KMS-11 (cell line): Measurements from ENCODE around the gene CPM.

Source experiments
- H2AFZ ChIP-seq: fragments of 200-600 bp; sonication (generic); 2 replicates; pipeline ENCODE4 v1.6.1; 2016; ENCODE audit warnings: antibody characterized with exemption, mixed run types, low read depth
- H3K27ac ChIP-seq: fragments of 200-600 bp; sonication (generic); 2 replicates; pipeline ENCODE4 v1.6.1; 2016; ENCODE audit warnings: mild to moderate bottlenecking, mixed run types
- H3K27me3 ChIP-seq: fragments of 200-600 bp; sonication (generic); 2 replicates; pipeline ENCODE4 v1.6.1; 2017; ENCODE audit warnings: mild to moderate bottlenecking, low read depth, mixed run types, moderate library complexity; ENCODE audit not compliant: insufficient read depth
- H3K36me3 ChIP-seq: fragments of 200-600 bp; sonication (generic); 2 replicates; pipeline ENCODE4 v1.6.1; 2017; ENCODE audit warnings: mild to moderate bottlenecking, mixed run types; ENCODE audit not compliant: insufficient read depth
- H3K4me1 ChIP-seq: fragments of 200-600 bp; sonication (generic); 2 replicates; pipeline ENCODE4 v1.6.1; 2016; ENCODE audit warnings: mild to moderate bottlenecking, low read depth, mixed run types; ENCODE audit not compliant: poor library complexity, severe bottlenecking
- H3K4me2 ChIP-seq: fragments of 200-600 bp; sonication (generic); 2 replicates; pipeline ENCODE4 v1.7.0; 2016; ENCODE audit warnings: mild to moderate bottlenecking, mixed run types
- H3K4me3 ChIP-seq: fragments of 200-600 bp; sonication (generic); IDR thresholded peaks from 2 replicates; pipeline ENCODE4 v1.6.1; 2017; ENCODE audit warnings: low read depth, low read length, mixed read lengths; ENCODE audit not compliant: insufficient read depth
- H3K79me2 ChIP-seq: fragments of 200-600 bp; sonication (generic); 2 replicates; pipeline ENCODE4 v1.6.1; 2016; ENCODE audit warnings: low read depth, mixed run types; ENCODE audit not compliant: insufficient read depth
- H3K9ac ChIP-seq: fragments of 200-600 bp; sonication (generic); 2 replicates; pipeline ENCODE4 v1.6.1; 2016; ENCODE audit warnings: mild to moderate bottlenecking, mixed run types
- H4K20me1 ChIP-seq: fragments of 200-600 bp; sonication (generic); 2 replicates; pipeline ENCODE4 v1.6.1; 2016; ENCODE audit warnings: mild to moderate bottlenecking, mixed run types; ENCODE audit not compliant: insufficient read depth
- TF ChIP-seq, protein P1 (sequence below): fragments of 200-600 bp; sonication (generic); conservative IDR thresholded peaks from 2 replicates; pipeline ENCODE4 v1.6.1; 2017; ENCODE audit warnings: low read depth, mild to moderate bottlenecking, antibody characterized with exemption, low read length, moderate library complexity, mixed read lengths

Gene CPM

DNA sequence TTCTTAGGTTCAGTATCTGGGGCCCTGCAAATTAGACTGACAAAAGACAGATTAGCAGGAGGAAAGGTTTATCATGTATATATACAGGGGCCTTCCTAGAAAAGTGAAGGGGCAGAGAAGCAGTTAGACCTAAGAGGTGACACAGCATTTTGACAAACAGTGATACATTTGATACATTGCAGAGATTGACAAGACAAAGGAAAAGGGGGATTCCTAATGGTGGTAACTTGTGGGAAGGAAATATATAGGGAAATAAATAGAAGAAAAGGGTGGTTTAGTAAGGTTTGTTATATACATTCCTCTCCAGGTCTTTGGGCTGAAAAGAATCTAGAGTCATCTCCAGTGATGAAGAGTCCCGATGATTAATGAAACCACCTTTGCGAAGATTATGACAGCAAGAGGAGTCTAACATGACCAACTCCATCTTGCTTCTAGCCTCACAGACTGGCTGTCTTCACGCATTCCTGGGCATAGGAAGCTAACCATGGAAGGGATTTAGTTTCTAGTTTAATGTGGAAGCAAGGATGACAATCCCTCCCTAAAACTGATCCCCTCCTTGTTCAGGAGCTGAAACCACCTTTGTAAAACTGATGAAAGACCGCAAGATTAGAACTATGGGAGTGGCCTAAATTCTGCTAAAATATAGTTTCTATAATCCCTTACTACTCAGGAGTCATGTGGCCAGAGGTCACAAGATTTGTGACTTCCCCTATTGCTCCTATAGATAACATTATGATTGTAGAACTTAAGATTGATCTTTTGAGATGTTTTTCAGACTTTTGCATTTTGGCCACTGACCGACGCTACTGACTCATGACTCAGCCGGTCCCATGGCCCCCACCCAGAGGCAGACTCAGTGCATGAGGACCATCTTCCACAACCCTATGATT, 31.1 kb upstream of the CPM start:
- H3K27ac ChIP-seq: no peak overlapping the region
- H2AFZ ChIP-seq: no peak overlapping the region
- H3K36me3 ChIP-seq: no peaks in the 10 kb centered on the region
- TF ChIP-seq, protein P1, sequence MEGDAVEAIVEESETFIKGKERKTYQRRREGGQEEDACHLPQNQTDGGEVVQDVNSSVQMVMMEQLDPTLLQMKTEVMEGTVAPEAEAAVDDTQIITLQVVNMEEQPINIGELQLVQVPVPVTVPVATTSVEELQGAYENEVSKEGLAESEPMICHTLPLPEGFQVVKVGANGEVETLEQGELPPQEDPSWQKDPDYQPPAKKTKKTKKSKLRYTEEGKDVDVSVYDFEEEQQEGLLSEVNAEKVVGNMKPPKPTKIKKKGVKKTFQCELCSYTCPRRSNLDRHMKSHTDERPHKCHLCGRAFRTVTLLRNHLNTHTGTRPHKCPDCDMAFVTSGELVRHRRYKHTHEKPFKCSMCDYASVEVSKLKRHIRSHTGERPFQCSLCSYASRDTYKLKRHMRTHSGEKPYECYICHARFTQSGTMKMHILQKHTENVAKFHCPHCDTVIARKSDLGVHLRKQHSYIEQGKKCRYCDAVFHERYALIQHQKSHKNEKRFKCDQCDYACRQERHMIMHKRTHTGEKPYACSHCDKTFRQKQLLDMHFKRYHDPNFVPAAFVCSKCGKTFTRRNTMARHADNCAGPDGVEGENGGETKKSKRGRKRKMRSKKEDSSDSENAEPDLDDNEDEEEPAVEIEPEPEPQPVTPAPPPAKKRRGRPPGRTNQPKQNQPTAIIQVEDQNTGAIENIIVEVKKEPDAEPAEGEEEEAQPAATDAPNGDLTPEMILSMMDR: no peak
- no peak overlapping the region for H3K4me2 ChIP-seq
- no peak overlapping the region for H3K4me3 ChIP-seq
- H4K20me1 ChIP-seq: no peaks in the 10 kb centered on the region
- no peaks in the 10 kb centered on the region for H3K79me2 ChIP-seq
- no peak overlapping the region for H3K9ac ChIP-seq
- H3K27me3 ChIP-seq: no peaks in the 10 kb centered on the region
- H3K4me1 ChIP-seq: no peaks in the 10 kb centered on the region

DNA sequence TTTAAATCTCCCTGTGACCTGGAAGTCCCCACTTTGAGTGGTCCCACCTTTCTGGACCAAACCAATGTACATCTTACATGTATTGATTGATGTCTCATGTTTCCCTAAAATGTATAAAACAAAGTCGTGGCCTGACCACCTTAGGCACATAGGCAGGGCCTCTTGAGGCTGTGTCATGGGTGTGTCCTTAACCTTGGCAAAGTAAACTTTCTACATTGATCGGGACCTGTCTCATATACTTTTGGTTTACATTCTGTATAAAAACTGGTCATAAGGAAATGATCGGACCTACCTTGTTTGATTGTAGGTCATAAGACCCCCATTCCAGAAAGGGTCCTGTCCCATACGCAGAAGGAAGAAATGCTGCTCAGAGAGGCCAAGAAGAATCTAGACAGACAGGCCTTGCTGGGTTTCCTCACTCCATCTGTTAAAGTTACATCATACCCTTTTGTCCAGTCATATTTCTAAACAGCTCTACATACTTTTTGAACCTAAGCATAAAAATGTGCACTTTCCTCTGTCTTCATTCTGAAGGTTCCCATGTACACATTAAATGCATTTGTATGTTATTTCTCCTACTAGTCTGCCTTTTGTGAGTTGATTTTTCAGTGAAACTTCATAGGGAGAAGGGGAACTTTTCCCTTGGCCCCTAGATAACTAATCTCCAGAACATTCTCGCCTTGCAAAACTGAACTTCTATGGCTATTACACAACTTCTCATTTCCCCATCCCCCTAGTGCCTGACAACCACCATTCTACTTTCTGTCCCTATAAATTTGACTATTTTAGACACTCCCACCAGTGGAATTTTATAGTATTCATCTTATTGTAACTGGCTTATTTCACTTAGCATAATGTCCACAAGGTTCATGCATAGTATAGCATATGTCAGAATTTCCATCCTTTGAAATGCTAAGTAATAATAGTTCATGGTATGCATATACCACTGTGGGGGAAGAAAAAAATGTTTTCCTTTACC, 30.2 kb upstream of the CPM start:
- Histone ChIP-seq H3K79me2 (no peaks in the 10 kb centered on the region), H3K27ac (no peak overlapping the region), H3K4me1 (no peaks in the 10 kb centered on the region), H3K36me3 (no peaks in the 10 kb centered on the region), H3K27me3 (no peaks in the 10 kb centered on the region), H4K20me1 (no peaks in the 10 kb centered on the region), H3K4me2 (no peak overlapping the region), H3K4me3 (no peak overlapping the region), H3K9ac (no peak overlapping the region), H2AFZ (no peak overlapping the region)
- TF ChIP-seq, protein P1: no peak

DNA sequence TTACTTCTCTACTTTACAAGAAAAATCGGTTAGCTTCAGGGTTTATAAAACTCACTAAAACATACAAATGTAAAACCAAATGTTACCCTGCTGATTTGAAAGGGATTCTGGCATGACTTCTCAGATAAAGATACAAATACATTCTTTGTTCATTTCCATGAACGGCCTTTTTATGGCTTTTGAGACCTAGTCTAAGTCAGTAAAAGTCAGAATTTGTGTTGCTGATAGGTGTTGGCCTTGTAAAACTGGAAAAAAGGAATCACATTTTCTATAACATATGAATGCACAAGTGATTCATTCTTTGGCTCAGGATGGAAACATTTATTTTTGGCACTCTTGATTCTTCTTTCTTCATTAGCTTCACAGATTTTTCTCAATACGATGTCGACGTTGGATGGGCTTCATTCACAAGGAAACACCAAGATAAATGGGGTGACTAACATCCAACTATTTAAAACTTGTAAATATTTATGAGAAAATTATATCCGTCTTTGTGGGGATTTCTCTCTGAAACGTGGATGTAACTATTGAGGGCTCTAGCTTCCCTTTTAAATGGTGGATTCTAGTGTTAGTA, 27.0 kb upstream of the CPM start:
- Histone ChIP-seq H4K20me1 (no peaks in the 10 kb centered on the region), H3K36me3 (no peaks in the 10 kb centered on the region), H3K4me2 (no peak overlapping the region), H2AFZ (no peak overlapping the region), H3K79me2 (no peaks in the 10 kb centered on the region), H3K9ac (no peak overlapping the region), H3K27ac (no peak overlapping the region), H3K4me1 (no peaks in the 10 kb centered on the region), H3K27me3 (no peaks in the 10 kb centered on the region), H3K4me3 (no peak overlapping the region)
- TF ChIP-seq, protein P1: no peak

DNA sequence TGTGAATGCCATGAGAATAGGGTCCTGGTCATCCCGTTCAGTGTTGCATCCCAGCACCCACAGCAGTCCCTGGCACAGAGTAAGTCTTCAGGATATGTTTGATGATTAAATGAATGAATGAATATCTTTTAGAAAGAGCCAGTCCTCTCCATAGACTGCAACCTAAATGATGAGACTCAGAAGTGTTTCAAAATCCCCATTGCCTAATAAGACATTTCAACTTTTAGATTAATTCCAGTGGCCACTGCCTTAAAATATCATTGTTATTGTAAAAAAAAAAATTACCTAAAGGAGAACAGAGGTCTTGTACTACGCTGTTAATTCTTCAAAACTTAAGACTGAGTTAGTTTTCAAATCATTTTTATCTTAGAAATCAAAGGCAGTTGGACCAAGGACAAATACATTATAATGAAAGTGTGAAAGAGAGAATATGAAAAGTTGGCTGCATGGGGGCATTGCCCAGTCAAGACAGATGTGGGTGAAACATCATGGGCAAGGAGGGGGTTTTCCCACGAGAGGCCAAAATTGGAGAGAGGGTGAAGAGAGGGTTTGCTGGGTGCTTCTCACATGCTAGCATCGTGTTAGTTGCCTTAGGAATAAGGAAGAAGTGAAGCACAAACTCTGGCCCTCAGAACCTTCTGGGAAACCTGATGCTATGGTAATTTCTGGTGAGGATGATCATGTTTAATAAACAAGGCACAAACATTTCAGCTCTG, 26.3 kb upstream of the CPM start:
- Histone ChIP-seq H3K9ac (no peak overlapping the region), H2AFZ (no peak overlapping the region), H3K4me2 (no peak overlapping the region)

More for the DNA sequence above, 26.3 kb upstream of the CPM start:
- Histone ChIP-seq H3K27ac (no peak overlapping the region), H4K20me1 (no peaks in the 10 kb centered on the region), H3K79me2 (no peaks in the 10 kb centered on the region), H3K27me3 (no peaks in the 10 kb centered on the region), H3K4me3 (no peak overlapping the region), H3K36me3 (no peaks in the 10 kb centered on the region), H3K4me1 (no peaks in the 10 kb centered on the region)
- TF ChIP-seq, protein P1: no peak
